Measurements from ENCODE around the gene FAM200A. TPM values are rescaled to one million over a fixed set of nuclear protein-coding genes. Genes with fewer than 3 reads are reported as not detected.
A peak's percentile ranks its signal among the peaks of the same experiment; 100 is the strongest.

FAM200A gene
- total RNA-seq, 1 donor from 2014 or later: 6.2 TPM

DNA sequence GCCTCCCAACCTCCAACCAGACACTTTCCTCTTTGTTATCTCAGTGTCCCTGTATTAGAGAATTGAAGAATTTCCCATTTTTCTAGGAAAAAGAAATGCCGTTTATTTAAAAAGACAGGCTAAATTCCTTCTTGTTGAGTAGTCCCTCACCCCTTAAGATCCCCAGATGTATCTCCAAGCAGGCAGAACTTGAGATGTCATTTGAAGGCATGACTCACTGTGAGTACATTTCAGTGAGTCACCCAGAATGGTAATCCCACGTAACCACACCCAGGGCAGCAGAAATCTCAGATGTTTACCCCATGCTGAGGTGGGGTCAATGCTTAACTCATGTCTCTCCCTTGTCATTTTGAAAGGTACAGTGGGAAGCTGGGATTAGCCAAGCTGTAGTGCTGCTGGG is 10.9 kb upstream of the FAM200A start:
- peak; percentile 96 for DNase-seq (ENCODE audit: low read depth)
- no peak overlapping the region for H3K4me3 ChIP-seq (ENCODE audit: low read depth, low read length)
- TF ChIP-seq, protein P1, sequence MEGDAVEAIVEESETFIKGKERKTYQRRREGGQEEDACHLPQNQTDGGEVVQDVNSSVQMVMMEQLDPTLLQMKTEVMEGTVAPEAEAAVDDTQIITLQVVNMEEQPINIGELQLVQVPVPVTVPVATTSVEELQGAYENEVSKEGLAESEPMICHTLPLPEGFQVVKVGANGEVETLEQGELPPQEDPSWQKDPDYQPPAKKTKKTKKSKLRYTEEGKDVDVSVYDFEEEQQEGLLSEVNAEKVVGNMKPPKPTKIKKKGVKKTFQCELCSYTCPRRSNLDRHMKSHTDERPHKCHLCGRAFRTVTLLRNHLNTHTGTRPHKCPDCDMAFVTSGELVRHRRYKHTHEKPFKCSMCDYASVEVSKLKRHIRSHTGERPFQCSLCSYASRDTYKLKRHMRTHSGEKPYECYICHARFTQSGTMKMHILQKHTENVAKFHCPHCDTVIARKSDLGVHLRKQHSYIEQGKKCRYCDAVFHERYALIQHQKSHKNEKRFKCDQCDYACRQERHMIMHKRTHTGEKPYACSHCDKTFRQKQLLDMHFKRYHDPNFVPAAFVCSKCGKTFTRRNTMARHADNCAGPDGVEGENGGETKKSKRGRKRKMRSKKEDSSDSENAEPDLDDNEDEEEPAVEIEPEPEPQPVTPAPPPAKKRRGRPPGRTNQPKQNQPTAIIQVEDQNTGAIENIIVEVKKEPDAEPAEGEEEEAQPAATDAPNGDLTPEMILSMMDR (conservative IDR thresholded peaks at IDR 0.05; ENCODE audit: low read depth, low read length): no peak

GRCh38 chr7:99562114-99562784 is 10.3 kb upstream of the FAM200A start:
- TF ChIP-seq, protein P1 (conservative IDR thresholded peaks at IDR 0.05; ENCODE audit: low read depth, low read length): no peak
- no peak for DNase-seq (ENCODE audit: low read depth)
- no peak overlapping the region for H3K4me3 ChIP-seq (ENCODE audit: low read depth, low read length)

- DNase-seq (ENCODE audit: low read depth): no peak
- TF ChIP-seq, protein P1 (conservative IDR thresholded peaks at IDR 0.05; ENCODE audit: low read depth, low read length): no peak
- no peak overlapping the region for H3K4me3 ChIP-seq (ENCODE audit: low read depth, low read length)
Observed at GRCh38 chr7:99561737-99562051, 9.8 kb upstream of the FAM200A start.

GRCh38 chr7:99560834-99561736 is 9.2 kb upstream of the FAM200A start:
- no peak for DNase-seq (ENCODE audit: low read depth)
- H3K4me3 ChIP-seq (ENCODE audit: low read depth, low read length): no peak overlapping the region
- TF ChIP-seq, protein P1 (conservative IDR thresholded peaks at IDR 0.05; ENCODE audit: low read depth, low read length): no peak

DNA sequence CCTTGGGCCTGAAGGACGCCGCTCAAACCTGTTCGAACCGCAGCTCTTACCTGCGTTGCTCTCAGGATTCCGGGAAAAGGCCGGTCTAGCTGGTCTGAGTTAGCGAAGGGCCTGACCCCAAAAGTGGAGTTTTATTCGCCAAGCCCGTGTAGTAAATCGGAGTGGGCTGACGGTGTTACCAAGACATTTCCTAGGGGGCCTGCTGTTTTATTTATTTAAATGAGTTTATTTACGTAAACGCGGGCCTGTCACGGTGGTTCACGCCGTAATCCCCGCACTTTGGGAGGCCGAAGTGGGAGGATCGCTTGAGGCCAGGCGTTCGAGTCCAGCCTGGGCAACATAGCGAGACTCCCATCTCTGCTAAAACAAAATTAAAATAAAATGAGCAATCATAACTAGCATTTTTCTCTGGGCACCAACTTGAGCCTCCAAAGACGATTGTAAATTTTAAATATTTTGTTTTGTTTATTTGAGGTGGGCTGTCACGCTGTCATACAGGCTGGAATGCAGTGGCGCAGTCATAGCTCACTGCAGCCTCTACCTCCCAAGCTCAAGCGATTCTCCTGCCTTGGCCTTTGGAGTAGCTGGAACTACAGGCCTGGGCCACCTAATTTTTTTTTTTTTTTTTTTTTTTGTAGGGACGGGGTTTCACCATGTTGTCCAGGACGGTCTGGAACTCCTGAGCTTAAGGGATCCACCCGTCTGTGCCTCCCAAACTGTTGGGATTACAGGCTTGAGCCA is 7.4 kb upstream of the FAM200A start:
- DNase-seq (ENCODE audit: low read depth): no peak
- TF ChIP-seq, protein P1 (conservative IDR thresholded peaks at IDR 0.05; ENCODE audit: low read depth, low read length): no peak
- H3K4me3 ChIP-seq (ENCODE audit: low read depth, low read length): peak overlapping the region; percentile 97

DNA sequence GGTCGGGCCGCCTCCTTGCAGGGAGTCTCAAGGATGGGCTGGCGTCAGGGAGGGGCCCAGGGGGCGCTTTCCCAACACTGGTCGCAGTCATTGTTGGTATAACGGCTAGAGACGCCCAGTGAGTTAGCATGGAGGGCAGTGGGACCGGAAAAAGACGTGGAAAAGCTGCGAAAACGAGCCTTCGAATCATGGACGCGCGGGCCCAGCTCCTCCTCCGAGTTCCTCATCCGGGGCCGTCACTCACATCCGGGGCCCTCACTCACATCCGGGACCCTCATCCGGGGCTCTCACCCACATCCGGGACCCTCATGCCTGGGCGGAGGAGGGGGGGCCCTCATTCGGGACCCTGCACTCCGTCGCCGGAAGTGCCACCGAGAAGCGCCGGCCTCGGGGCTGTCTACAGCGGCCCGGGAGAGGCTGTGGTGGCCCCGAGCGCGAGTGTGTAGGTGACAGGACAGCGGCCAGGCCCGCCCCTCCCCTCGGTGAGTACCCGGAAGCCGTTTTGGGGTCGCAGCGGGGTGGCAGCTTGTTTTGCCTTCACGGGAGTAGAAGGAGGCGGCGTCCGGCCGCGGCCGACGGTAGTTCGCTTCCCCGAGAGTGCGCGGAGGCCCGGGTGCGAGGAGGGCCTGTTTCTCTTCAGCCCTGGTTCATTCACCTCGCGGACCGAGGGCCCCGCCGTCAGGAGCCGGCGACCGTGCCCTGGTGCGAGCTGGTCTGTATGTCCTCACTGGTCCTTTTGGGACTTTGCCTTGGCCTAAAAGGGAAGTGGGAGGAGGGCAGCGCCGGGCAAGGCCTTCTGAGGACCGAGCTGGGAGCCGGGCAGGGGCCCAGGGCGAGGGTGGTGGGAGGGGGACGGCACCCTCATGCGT is 6.6 kb upstream of the FAM200A start, which contains the start of gene ZNF655:
Gene ZNF655, plus strand, starts transcription at position 337 of the 869 bp plus-strand sequence. CDS start 1,918 bp downstream, outside the sequence.
- TF ChIP-seq, protein P1 (conservative IDR thresholded peaks at IDR 0.05; ENCODE audit: low read depth, low read length): no peak
- DNase-seq (ENCODE audit: low read depth): no peak
- H3K4me3 ChIP-seq (ENCODE audit: low read depth, low read length): peak within 1 kb of the TSS; percentile 97

Measured in epithelial cell of proximal tubule (primary cell).